Kidney (tissue), 14 donors: Measurements from ENCODE around the gene DCPS. TPM values are rescaled to one million over a fixed set of nuclear protein-coding genes. Genes with fewer than 3 reads are reported as not detected.
A peak's percentile ranks its signal among the peaks of the same experiment; 100 is the strongest.

Experiments used
- DNase-seq, 5 donors: peaks; one replicate each; pipeline ENCODE4 v3.0.0-alpha.2; 2013 to 2020
- FAIRE-seq: peaks from 2 replicates; lab custom pipeline; 2012; peaks lifted over from hg19 to GRCh38; lab: Jason Lieb, UNC
- H3K27ac ChIP-seq, 2 donors: one replicate each; pipeline ENCODE4 v1.7.0; 2013; ENCODE audit warnings: low read depth in 2 of 2, low read length in 2 of 2, inconsistent platforms in 1 of 2
- H3K27me3 ChIP-seq: one replicate; pipeline ENCODE4 v1.7.1; 2013; ENCODE audit warnings: low read length, inconsistent platforms; ENCODE audit not compliant: control insufficient read depth, insufficient read depth
- H3K36me3 ChIP-seq, 3 donors: one replicate each; pipeline versions ENCODE4 v1.7.0 to v1.7.1; 2013; ENCODE audit warnings: low read length in 3 of 3, control low read depth in 1 of 3, inconsistent platforms in 1 of 3; ENCODE audit not compliant: insufficient read depth in 3 of 3, control insufficient read depth in 2 of 3
- H3K4me1 ChIP-seq, 3 donors: one replicate each; pipeline versions ENCODE4 v1.7.0 to v1.7.1; 2013; ENCODE audit warnings: low read length in 3 of 3, inconsistent platforms in 1 of 3, low read depth in 1 of 3; ENCODE audit not compliant: control insufficient read depth in 2 of 3, insufficient read depth in 2 of 3
- H3K4me3 ChIP-seq, 3 donors: one replicate each; pipeline versions ENCODE4 v1.7.0 to v1.8.1; 2013; ENCODE audit warnings: low read length in 3 of 3, control low read depth in 1 of 3, inconsistent platforms in 1 of 3
- H3K9ac ChIP-seq, 3 donors: one replicate each; pipeline versions ENCODE4 v1.7.0 to v1.7.1; 2013; ENCODE audit warnings: low read length in 3 of 3, control low read depth in 1 of 3, inconsistent platforms in 1 of 3
- H3K9me3 ChIP-seq, 3 donors: one replicate each; pipeline versions ENCODE4 v1.7.0 to v1.7.1; 2013; ENCODE audit warnings: low read length in 3 of 3, control low read depth in 1 of 3, inconsistent platforms in 1 of 3; ENCODE audit not compliant: control insufficient read depth in 2 of 3, insufficient read depth in 1 of 3
- intact Hi-C: fragments of 100-400 bp; cut with DNase I; formaldehyde crosslinking; loops from one replicate; pipeline ENCODE4 v1.11.1; 2022
- polyA plus RNA-seq: library from polyadenylated mRNA; stranded (reverse); fragments of 350-450 nt; fragmentation: Illumina TruSeq; extraction: RNeasy Lipid Tissue Mini Kit (QIAGEN cat#74804); gene quantifications from one replicate; pipeline ENCODE4 v1.2.3, GENCODE V29; 2014; ENCODE audit warnings: low read depth, low replicate concordance; ENCODE audit not compliant: insufficient read depth
- total RNA-seq: library from RNA; stranded (reverse); fragmentation: NEBNext Ultra II Directional; extraction: Animal tissue kit (Norgen Biotek cat#: 25700); gene quantifications from one replicate; pipeline ENCODE4 v1.2.1, GENCODE V29; 2021
- TF ChIP-seq, protein P1 (sequence below): IDR thresholded peaks from 3 replicates; pipeline ENCODE4 v1.5.1; 2012; ENCODE audit warnings: mild to moderate bottlenecking, moderate library complexity, borderline replicate concordance; ENCODE audit not compliant: insufficient read depth; ENCODE audit errors: extremely low read depth
- donor health status: control.
- donor health status: control.
- donor health status: control.
- donor health status: control.
- donor health status: control.
- donor health status: DM: yes; HTN: yes; CAD: no.
- donor health status: Normal renal cell carcinoma (clear cell type).

Gene DCPS
- total and polyA plus RNA-seq, 2 donors from 2014 or later, result 23.9 to 24.2 TPM

DNA sequence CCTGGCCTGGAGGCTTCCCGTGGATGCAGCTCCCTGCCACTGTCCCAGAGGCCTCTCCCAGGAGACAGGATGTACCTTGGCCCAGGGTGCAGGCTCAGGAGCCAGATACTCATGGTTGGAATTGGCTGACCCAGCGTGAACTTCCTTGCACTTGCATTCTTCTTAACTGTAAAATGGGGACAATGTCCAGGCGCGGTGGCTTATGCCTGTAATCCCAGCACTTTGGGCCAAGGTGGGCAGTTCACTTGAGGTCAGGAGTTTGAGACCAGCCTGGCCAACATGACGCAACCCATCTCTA lies 31.6 kb downstream of the DCPS start:
- Histone ChIP-seq H3K9me3 (no peaks in the 10 kb centered on the region), H3K27ac (peak overlapping the region in 1 of 2 donors; percentile 48), H3K27me3 (no peaks in the 10 kb centered on the region), H3K4me1 (peaks cover 0 to 44% (median 7%) of the 10 kb centered on the region in 3 donors), H3K9ac (no peak overlapping the region), H3K4me3 (no peak overlapping the region), H3K36me3 (no peaks in the 10 kb centered on the region)
- no peak for DNase-seq
- intact Hi-C loops, result no loop called here
- TF ChIP-seq, protein P1, sequence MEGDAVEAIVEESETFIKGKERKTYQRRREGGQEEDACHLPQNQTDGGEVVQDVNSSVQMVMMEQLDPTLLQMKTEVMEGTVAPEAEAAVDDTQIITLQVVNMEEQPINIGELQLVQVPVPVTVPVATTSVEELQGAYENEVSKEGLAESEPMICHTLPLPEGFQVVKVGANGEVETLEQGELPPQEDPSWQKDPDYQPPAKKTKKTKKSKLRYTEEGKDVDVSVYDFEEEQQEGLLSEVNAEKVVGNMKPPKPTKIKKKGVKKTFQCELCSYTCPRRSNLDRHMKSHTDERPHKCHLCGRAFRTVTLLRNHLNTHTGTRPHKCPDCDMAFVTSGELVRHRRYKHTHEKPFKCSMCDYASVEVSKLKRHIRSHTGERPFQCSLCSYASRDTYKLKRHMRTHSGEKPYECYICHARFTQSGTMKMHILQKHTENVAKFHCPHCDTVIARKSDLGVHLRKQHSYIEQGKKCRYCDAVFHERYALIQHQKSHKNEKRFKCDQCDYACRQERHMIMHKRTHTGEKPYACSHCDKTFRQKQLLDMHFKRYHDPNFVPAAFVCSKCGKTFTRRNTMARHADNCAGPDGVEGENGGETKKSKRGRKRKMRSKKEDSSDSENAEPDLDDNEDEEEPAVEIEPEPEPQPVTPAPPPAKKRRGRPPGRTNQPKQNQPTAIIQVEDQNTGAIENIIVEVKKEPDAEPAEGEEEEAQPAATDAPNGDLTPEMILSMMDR, result no peak
- FAIRE-seq, result no peak

DNA sequence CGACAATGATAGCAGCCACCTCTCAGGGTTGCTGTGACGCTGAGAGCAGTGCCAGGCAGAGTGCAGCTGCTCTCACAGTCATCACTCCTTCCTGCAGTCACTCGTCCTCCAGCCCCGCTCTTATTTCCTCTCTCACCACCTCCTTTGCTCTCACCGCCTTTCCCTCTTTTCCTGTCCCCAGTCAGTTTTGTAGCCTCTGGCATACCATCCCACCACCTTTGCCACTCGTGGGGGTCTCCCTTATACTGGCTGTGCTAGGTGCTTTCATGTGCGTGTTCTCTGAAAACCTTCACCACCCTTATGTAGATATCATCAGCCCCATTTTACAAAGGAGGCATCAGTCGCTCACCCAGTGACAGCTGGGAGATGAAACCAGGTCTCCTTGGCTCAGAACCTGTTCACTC lies 32.3 kb downstream of the DCPS start:
- intact Hi-C loops, result no loop called here
- Histone ChIP-seq H3K27me3 (no peaks in the 10 kb centered on the region), H3K36me3 (no peaks in the 10 kb centered on the region), H3K9me3 (no peaks in the 10 kb centered on the region), H3K4me3 (no peak overlapping the region), H3K4me1 (peaks cover 0 to 42% (median 11%) of the 10 kb centered on the region in 3 donors), H3K27ac (no peak overlapping the region), H3K9ac (no peak overlapping the region)
- DNase-seq (no peak), FAIRE-seq (no peak)
- TF ChIP-seq, protein P1, result no peak

DNA sequence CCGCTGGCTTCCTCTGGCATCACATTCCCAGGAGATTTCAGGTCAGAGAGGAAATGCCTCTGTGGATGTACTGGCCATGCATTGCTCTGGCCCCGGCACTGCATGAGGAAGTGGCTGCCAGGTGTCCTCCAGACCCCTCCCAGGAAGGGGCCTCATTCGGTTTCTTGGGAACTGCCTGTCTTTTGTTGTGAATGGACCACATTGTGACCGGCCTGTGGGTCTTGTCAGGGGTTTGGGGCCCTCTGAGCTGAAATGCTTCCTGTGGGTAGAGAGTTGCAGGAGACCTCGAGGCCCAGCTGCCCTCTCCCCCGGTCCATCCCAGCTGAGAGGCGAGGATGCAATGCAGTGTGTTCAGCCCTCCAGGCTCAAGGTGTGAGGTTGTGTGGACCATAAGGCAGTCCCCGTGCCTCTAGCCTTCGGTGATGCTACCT lies 32.8 kb downstream of the DCPS start:
- intact Hi-C loops, result no loop called here
- Histone ChIP-seq H3K4me1 (peaks cover 0 to 41% (median 11%) of the 10 kb centered on the region in 3 donors), H3K9ac (peak overlapping the region in 1 of 3 donors; percentile 38), H3K4me3 (no peak overlapping the region), H3K36me3 (peaks cover 0 to 4% (median 3%) of the 10 kb centered on the region in 3 donors), H3K27ac (peak overlapping the region in 1 of 2 donors; percentile 63), H3K9me3 (no peaks in the 10 kb centered on the region), H3K27me3 (no peaks in the 10 kb centered on the region)
- TF ChIP-seq, protein P1, result no peak
- FAIRE-seq, result no peak
- peak in 2 of 5 donors; percentile 35 to 37 for DNase-seq

DNA sequence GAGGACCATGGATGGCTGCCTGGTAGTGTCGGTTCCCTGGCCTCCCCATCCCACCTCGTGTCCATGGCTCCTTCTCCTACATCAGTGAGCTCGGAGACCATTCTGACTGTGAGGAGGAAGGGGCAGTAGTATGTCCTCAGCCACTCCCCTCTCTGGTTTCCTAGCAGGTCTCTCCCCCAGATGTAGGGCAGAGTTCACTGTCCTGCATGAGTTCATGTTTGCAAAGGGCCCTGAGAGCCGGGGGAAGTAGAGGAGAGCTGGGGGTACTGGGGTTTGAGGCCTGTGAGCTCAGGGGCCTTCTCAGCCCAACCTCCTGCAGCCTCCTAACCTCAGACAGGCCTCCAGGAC lies 33.2 kb downstream of the DCPS start:
- peak overlapping the region in 1 of 2 donors; percentile 63 for H3K27ac ChIP-seq
- intact Hi-C loops, result no loop called here
- H3K9ac ChIP-seq, result peak overlapping the region in 1 of 3 donors; percentile 38
- H3K4me3 ChIP-seq, result no peak overlapping the region
- DNase-seq (peak in 3 of 5 donors; percentile 38 to 65 (median 60)), FAIRE-seq (no peak)
- TF ChIP-seq, protein P1, result no peak
- no peaks in the 10 kb centered on the region for H3K9me3 ChIP-seq
- H3K36me3 ChIP-seq, result peaks cover 0 to 8% (median 3%) of the 10 kb centered on the region in 3 donors
- no peaks in the 10 kb centered on the region for H3K27me3 ChIP-seq
- peaks cover 0 to 36% (median 11%) of the 10 kb centered on the region in 3 donors for H3K4me1 ChIP-seq
